Measurements from ENCODE around the gene POLRMT. TPM values are rescaled to one million over a fixed set of nuclear protein-coding genes. Genes with fewer than 3 reads are reported as not detected.

POLRMT gene
- total RNA-seq, 1 donor from 2014 or later = 35.5 TPM

- peaks cover 38% of the 10 kb centered on the region for H3K4me1 Mint-ChIP-seq (ENCODE audit: low read depth)
- no peak overlapping the region for H3K4me3 Mint-ChIP-seq (ENCODE audit: unreplicated experiment)
- H3K9me3 Mint-ChIP-seq (ENCODE audit: low read depth) = no peaks in the 10 kb centered on the region
- no peaks in the 10 kb centered on the region for H3K27me3 Mint-ChIP-seq (ENCODE audit: low read depth)
- no peak overlapping the region for H3K27ac Mint-ChIP-seq (ENCODE audit: unreplicated experiment)
- no peak for TF ChIP-seq CTCF (IDR thresholded peaks at IDR 0.05)
- no peaks in the 10 kb centered on the region for H3K36me3 Mint-ChIP-seq (ENCODE audit: low read depth)
- DNase-seq (ENCODE audit: low spot score) = no peak
Measured at GRCh38 chr19:576768-577438, 56.4 kb downstream of the POLRMT start.

- no peaks in the 10 kb centered on the region for H3K9me3 Mint-ChIP-seq (ENCODE audit: low read depth)
- H3K27ac Mint-ChIP-seq (ENCODE audit: unreplicated experiment) = peak overlapping the region; percentile 80
- H3K27me3 Mint-ChIP-seq (ENCODE audit: low read depth) = no peaks in the 10 kb centered on the region
- no peak for DNase-seq (ENCODE audit: low spot score)
- TF ChIP-seq CTCF (IDR thresholded peaks at IDR 0.05) = no peak
- no peaks in the 10 kb centered on the region for H3K36me3 Mint-ChIP-seq (ENCODE audit: low read depth)
- peaks cover 48% of the 10 kb centered on the region for H3K4me1 Mint-ChIP-seq (ENCODE audit: low read depth)
- peak overlapping the region; percentile 31 for H3K4me3 Mint-ChIP-seq (ENCODE audit: unreplicated experiment)
Measured at GRCh38 chr19:575527-576506, 57.5 kb downstream of the POLRMT start.

GRCh38 chr19:574658-575526, 58.4 kb downstream of the POLRMT start:
- H3K4me3 Mint-ChIP-seq (ENCODE audit: unreplicated experiment) = peak overlapping the region; percentile 81
- H3K4me1 Mint-ChIP-seq (ENCODE audit: low read depth) = peaks cover 50% of the 10 kb centered on the region
- H3K27me3 Mint-ChIP-seq (ENCODE audit: low read depth) = no peaks in the 10 kb centered on the region
- peak; percentile 79 for DNase-seq (ENCODE audit: low spot score)
- peak overlapping the region; percentile 90 for H3K27ac Mint-ChIP-seq (ENCODE audit: unreplicated experiment)
- no peaks in the 10 kb centered on the region for H3K36me3 Mint-ChIP-seq (ENCODE audit: low read depth)
- TF ChIP-seq CTCF (IDR thresholded peaks at IDR 0.05) = no peak
- no peaks in the 10 kb centered on the region for H3K9me3 Mint-ChIP-seq (ENCODE audit: low read depth)

GRCh38 chr19:573519-573825, 59.9 kb downstream of the POLRMT start:
- H3K27ac Mint-ChIP-seq (ENCODE audit: unreplicated experiment) = peak overlapping the region; percentile 59
- no peaks in the 10 kb centered on the region for H3K36me3 Mint-ChIP-seq (ENCODE audit: low read depth)
- H3K4me3 Mint-ChIP-seq (ENCODE audit: unreplicated experiment) = peak overlapping the region; percentile 81
- no peaks in the 10 kb centered on the region for H3K9me3 Mint-ChIP-seq (ENCODE audit: low read depth)
- DNase-seq (ENCODE audit: low spot score) = no peak
- H3K27me3 Mint-ChIP-seq (ENCODE audit: low read depth) = no peaks in the 10 kb centered on the region
- H3K4me1 Mint-ChIP-seq (ENCODE audit: low read depth) = peaks cover 51% of the 10 kb centered on the region
- no peak for TF ChIP-seq CTCF (IDR thresholded peaks at IDR 0.05)

All from chondrocyte (in vitro differentiated cells).